ACC112 (cell line): ENCODE data around the gene MYO15B.

ENCODE experiments used
- H2AFZ ChIP-seq: fragments of 200-600 bp; sonication (generic); one replicate; pipeline ENCODE4 v1.6.0; 2017; ENCODE audit warnings: antibody characterized with exemption, low read length; ENCODE audit not compliant: unreplicated experiment
- H3K27ac ChIP-seq: fragments of 200-600 bp; sonication (generic); 2 replicates; pipeline ENCODE4 v1.5.1; 2014; ENCODE audit warnings: low read depth, mild to moderate bottlenecking, antibody characterized with exemption, low read length, moderate library complexity
- H3K27me3 ChIP-seq: fragments of 200-600 bp; sonication (generic); 2 replicates; pipeline ENCODE4 v1.6.1; 2014; ENCODE audit warnings: mild to moderate bottlenecking, antibody characterized with exemption, low read length, moderate library complexity, mixed read lengths; ENCODE audit not compliant: insufficient read depth
- H3K36me3 ChIP-seq: fragments of 200-600 bp; sonication (generic); 2 replicates; pipeline ENCODE4 v1.6.1; 2016; ENCODE audit warnings: mild to moderate bottlenecking, antibody characterized with exemption, low read length, moderate library complexity, mixed read lengths; ENCODE audit not compliant: insufficient read depth
- H3K4me1 ChIP-seq: fragments of 200-600 bp; sonication (generic); one replicate; pipeline ENCODE4 v1.6.1; 2016; ENCODE audit warnings: low read length, mixed read lengths; ENCODE audit not compliant: insufficient read depth, unreplicated experiment, control insufficient read depth
- H3K4me3 ChIP-seq: fragments of 200-600 bp; sonication (generic); 2 replicates; pipeline ENCODE4 v1.5.1; 2014; ENCODE audit warnings: mild to moderate bottlenecking, low read depth, low read length
- H3K79me2 ChIP-seq: fragments of 200-600 bp; sonication (generic); one replicate; pipeline ENCODE4 v1.6.0; 2016; ENCODE audit warnings: low read length; ENCODE audit not compliant: control insufficient read depth, unreplicated experiment, insufficient read depth

The MYO15B gene

DNA sequence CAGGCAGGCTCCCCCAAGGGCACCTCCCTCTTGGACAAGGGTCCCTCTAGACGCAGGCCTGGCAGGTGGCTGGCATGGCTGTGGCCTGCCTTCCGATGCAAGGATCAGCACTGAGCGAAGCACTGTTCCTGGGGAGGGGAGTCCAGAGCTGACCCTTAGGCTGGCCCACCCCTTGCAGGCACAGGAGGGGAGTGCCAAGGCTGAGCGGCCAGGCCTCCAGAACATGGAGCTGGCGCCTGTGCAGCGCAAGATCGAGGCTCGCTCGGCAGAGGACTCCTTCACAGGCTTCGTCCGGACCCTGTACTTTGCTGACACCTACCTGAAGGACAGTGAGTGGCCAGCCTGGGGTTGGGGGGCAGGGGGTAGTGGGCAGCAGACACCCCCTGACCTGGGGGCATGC, 16.8 kb upstream of the MYO15B start:
- H3K27ac ChIP-seq: no peak overlapping the region
- no peak overlapping the region for H3K4me3 ChIP-seq
- H2AFZ ChIP-seq: no peak overlapping the region

GRCh38 chr17:75571197-75571884, 16.3 kb upstream of the MYO15B start:
- no peak overlapping the region for H3K4me3 ChIP-seq
- no peaks in the 10 kb centered on the region for H3K36me3 ChIP-seq
- H3K79me2 ChIP-seq: no peaks in the 10 kb centered on the region
- H3K27me3 ChIP-seq: no peaks in the 10 kb centered on the region; the same call in 1 of the 2 replicates
- H3K4me1 ChIP-seq: no peaks in the 10 kb centered on the region
- H2AFZ ChIP-seq: no peak overlapping the region
- H3K27ac ChIP-seq: no peak overlapping the region

More for the DNA sequence above, 16.8 kb upstream of the MYO15B start:
- Histone ChIP-seq H3K4me1 (no peaks in the 10 kb centered on the region), H3K36me3 (no peaks in the 10 kb centered on the region), H3K79me2 (no peaks in the 10 kb centered on the region), H3K27me3 (no peaks in the 10 kb centered on the region; the same call in 1 of the 2 replicates)

GRCh38 chr17:75571885-75572215, 15.8 kb upstream of the MYO15B start:
- H3K27me3 ChIP-seq: no peaks in the 10 kb centered on the region; the same call in 1 of the 2 replicates
- no peak overlapping the region for H2AFZ ChIP-seq
- no peak overlapping the region for H3K4me3 ChIP-seq
- H3K4me1 ChIP-seq: no peaks in the 10 kb centered on the region
- H3K79me2 ChIP-seq: no peaks in the 10 kb centered on the region
- H3K36me3 ChIP-seq: no peaks in the 10 kb centered on the region
- H3K27ac ChIP-seq: no peak overlapping the region

- Histone ChIP-seq H2AFZ (no peak overlapping the region), H3K79me2 (no peaks in the 10 kb centered on the region), H3K27me3 (no peaks in the 10 kb centered on the region; the same call in 1 of the 2 replicates), H3K4me1 (no peaks in the 10 kb centered on the region), H3K4me3 (no peak overlapping the region), H3K27ac (no peak overlapping the region), H3K36me3 (no peaks in the 10 kb centered on the region)
Observed at GRCh38 chr17:75572713-75573539, 14.7 kb upstream of the MYO15B start.

DNA sequence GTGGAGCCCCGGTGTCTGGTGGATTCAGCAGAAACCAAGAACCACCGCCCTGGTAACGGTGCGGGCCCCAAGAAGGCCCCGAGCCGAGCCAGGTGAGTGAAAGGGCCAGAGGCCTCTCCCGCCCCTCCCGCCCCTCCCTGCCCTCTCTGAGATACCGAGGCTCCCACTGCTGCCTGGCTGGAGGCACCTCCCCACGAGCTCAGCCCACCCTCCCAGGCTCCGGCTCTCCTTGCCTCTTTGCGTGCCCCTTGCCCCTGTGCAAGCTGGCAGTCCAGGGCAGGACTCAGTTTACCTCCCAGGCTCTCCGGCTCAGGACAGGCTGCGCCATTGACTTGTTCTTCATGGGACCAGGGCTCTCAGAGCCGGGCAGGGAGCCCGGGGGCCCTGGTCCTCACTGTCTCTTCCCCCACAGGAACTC, 14.1 kb upstream of the MYO15B start:
- Histone ChIP-seq H3K4me1 (no peaks in the 10 kb centered on the region), H3K36me3 (no peaks in the 10 kb centered on the region), H3K27me3 (no peaks in the 10 kb centered on the region; the same call in 1 of the 2 replicates), H3K4me3 (no peak overlapping the region), H3K79me2 (no peaks in the 10 kb centered on the region), H2AFZ (no peak overlapping the region), H3K27ac (no peak overlapping the region)

DNA sequence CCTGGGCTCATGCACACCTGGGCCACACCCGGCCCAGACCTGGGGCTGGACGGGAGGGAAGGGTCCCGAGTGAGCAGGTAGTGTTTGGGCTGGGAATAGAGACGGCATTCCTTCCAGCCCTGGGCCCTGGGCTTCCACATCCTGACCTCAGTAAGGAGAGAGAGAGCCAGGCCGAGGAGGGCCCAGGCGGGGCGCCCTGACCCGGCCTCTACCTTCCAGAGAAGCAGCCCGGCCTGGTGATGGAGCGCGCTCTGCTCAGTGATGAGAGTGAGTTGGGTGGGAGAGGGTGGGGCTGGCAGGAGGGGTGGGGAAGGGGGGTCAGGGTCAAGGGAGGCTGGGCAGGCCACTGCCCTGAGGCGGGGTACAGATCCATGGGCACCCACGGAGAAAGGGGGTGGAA, 13.6 kb upstream of the MYO15B start:
- Histone ChIP-seq H2AFZ (no peak overlapping the region), H3K36me3 (no peaks in the 10 kb centered on the region), H3K27ac (no peak overlapping the region), H3K4me1 (no peaks in the 10 kb centered on the region), H3K27me3 (no peaks in the 10 kb centered on the region; the same call in 1 of the 2 replicates), H3K4me3 (no peak overlapping the region), H3K79me2 (no peaks in the 10 kb centered on the region)

DNA sequence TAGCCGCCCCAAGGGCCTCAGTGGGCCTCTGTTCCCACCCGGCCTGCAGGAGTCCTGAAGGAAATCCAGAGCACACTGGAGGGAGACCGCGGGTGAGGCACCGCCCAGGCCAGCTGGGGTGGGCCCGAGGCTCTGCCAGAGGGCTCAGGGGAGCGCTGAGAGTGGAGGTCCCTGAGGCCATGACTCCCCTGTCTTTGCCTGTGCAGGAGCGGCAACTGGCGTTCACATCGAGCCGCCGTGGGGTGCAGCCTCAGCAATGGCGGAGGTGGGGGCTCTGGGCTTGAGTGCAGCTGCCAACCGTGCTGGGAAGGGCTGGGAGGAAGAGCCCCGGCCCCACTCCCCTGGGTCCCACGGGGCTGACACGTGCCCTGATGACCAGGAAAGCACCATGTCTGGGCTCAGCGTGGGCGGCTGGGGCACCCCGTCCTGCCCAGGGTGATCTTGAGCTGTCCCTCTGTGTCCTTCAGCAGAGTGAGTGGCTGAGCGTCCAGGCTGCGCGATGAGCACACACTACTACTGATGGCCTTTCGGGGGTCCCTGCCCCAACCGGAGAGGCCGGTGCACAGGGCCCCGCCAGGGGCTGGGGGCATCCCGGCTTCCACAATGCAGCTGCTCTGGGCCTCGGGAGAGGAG, 13.1 kb upstream of the MYO15B start:
- Histone ChIP-seq H3K27me3 (no peaks in the 10 kb centered on the region; the same call in 1 of the 2 replicates), H3K27ac (no peak overlapping the region), H2AFZ (no peak overlapping the region), H3K4me1 (no peaks in the 10 kb centered on the region), H3K4me3 (no peak overlapping the region), H3K79me2 (no peaks in the 10 kb centered on the region), H3K36me3 (no peaks in the 10 kb centered on the region)

DNA sequence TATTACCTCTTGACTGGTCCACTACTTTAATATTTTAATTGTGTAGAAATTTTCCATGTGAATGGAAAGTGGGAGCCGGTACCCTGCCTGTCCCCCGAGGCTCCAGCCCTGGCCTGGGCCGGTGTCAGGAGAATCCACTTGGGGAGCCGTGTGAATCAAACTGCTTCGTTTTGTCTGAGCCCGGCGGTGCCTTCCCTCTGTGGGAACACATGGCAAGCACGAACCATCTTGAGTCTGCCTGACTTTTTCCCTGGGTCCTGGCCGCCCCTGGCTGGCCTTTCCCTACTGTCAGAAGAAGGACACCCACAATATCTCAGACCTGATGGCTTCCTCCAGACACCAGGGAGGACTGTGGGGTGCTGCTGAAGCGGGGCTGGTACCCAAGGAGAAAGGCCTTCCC, 12.4 kb upstream of the MYO15B start:
- H3K27ac ChIP-seq: no peak overlapping the region
- H2AFZ ChIP-seq: no peak overlapping the region
- H3K4me3 ChIP-seq: no peak overlapping the region
- H3K36me3 ChIP-seq: no peaks in the 10 kb centered on the region
- no peaks in the 10 kb centered on the region for H3K4me1 ChIP-seq
- no peaks in the 10 kb centered on the region; the same call in 1 of the 2 replicates for H3K27me3 ChIP-seq
- H3K79me2 ChIP-seq: no peaks in the 10 kb centered on the region

DNA sequence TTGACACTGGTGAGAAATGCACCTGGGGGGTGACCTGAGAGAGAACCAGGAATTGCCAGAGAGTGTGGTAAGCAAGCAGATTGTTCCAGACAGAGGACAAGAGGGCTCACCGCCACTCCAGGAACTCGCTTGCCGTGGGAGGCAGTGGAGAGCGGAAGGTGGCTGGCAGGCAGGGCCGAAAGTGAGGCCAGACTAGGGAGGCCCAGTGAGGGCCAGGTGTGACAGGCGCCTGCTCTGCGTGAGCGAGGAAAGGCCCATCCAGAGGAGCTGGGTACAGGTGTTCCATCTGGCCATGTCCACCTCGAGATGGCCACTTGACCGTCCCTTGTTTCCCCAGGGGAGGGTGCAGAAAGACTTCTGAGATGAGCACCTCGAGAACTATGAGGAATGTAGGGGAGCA, 11.9 kb upstream of the MYO15B start:
- H3K4me3 ChIP-seq: no peak overlapping the region
- H3K36me3 ChIP-seq: no peaks in the 10 kb centered on the region
- H3K4me1 ChIP-seq: no peaks in the 10 kb centered on the region
- H3K27ac ChIP-seq: no peak overlapping the region
- no peak overlapping the region for H2AFZ ChIP-seq
- no peaks in the 10 kb centered on the region for H3K79me2 ChIP-seq
- H3K27me3 ChIP-seq: no peaks in the 10 kb centered on the region; the same call in 1 of the 2 replicates

GRCh38 chr17:75576661-75577060, 10.9 kb upstream of the MYO15B start:
- H2AFZ ChIP-seq: no peak overlapping the region
- H3K36me3 ChIP-seq: no peaks in the 10 kb centered on the region
- H3K4me1 ChIP-seq: no peaks in the 10 kb centered on the region
- H3K4me3 ChIP-seq: no peak overlapping the region
- no peaks in the 10 kb centered on the region for H3K79me2 ChIP-seq
- no peaks in the 10 kb centered on the region; the same call in 1 of the 2 replicates for H3K27me3 ChIP-seq
- no peak overlapping the region for H3K27ac ChIP-seq
